K562 (cell line): ENCODE data around the gene SBDS.

Experiments used
- CREBBP ChIP-seq: IDR thresholded peaks from one replicate; pipeline ENCODE4 v1.6.1; 2012; ENCODE audit warnings: low read depth, mild to moderate bottlenecking, control low read depth, inconsistent platforms, low read length
- CTCF ChIP-seq, 3 experiments: IDR thresholded peaks in 2 of 3; conservative IDR thresholded peaks in 1 of 3; 2 replicates each; pipeline ENCODE4 v1.5.1; 2011 to 2012; ENCODE audit warnings: low read length in 3 of 3, mild to moderate bottlenecking in 3 of 3, control low read depth in 2 of 3, improper control_type of control experiment in 1 of 3, inconsistent platforms in 1 of 3, low read depth in 1 of 3, mixed read lengths in 1 of 3, moderate library complexity in 1 of 3; ENCODE audit not compliant: insufficient read depth in 2 of 3
- RB1 ChIP-seq: fragments of 450-650 bp; IDR thresholded peaks from 2 replicates; pipeline ENCODE4 v1.6.1; 2017; ENCODE audit warnings: low read depth, mild to moderate bottlenecking
- REST ChIP-seq, 2 experiments: fragments of 450-650 bp; formaldehyde crosslinking in 1 of 2; IDR thresholded peaks; 2 replicates each; pipeline versions ENCODE4 v1.4.0 to v1.6.1; 2014 to 2020; ENCODE audit warnings: mild to moderate bottlenecking in 2 of 2, borderline replicate concordance in 1 of 2, low read depth in 1 of 2
- SAFB2 ChIP-seq: fragments of 200-400 bp; formaldehyde crosslinking; IDR thresholded peaks from 2 replicates; pipeline ENCODE4 v1.6.1; 2018; ENCODE audit warnings: borderline replicate concordance, low read length, low read depth, moderate library complexity; ENCODE audit not compliant: severe bottlenecking

GRCh38 chr7:66967029-66967428 is 28.4 kb downstream of the SBDS start:
- TF ChIP-seq RB1, result no peak
- TF ChIP-seq REST (IDR thresholded peaks at IDR 0.05; ENCODE audit: borderline replicate concordance), result no peak
- no peak for TF ChIP-seq REST (CRISPR knock-in tag; IDR thresholded peaks at IDR 0.05; ENCODE audit: low read depth)
- TF ChIP-seq CTCF (IDR thresholded peaks at IDR 0.05 in 2 of 3, conservative IDR thresholded peaks at IDR 0.05 in 1 of 3; ENCODE audit: insufficient read depth in 2 of 3, low read depth in 1 of 3, low read length in 3 of 3), result peak; percentile 10 to 49 (median 16); a peak in 3 of 6 replicates
- no peak for TF ChIP-seq SAFB2
- TF ChIP-seq CREBBP, result no peak
